ENCODE results near the gene SKA2. TPM values are rescaled to one million over a fixed set of nuclear protein-coding genes. Genes with fewer than 3 reads are reported as not detected.
A peak's percentile ranks its signal among the peaks of the same experiment; 100 is the strongest.

SKA2 gene
- total and polyA plus RNA-seq, 9 of the 15 experiments (the other 6 are each of a cell fraction or from before 2014, with no cell fraction given) = 58.1 to 183 (median 133) TPM

- POLR2A ChIA-PET = interaction anchor here (1.3 kb wide), 1 partner anchor 25 kb away, joined by 5 read pairs; no protein-coding TSS in a partner anchor
- FAIRE-seq = no peak
- BruUV-seq (replicated peaks) = no TSS peak
- Histone ChIP-seq H3K27me3 (ENCODE audit: control insufficient read depth in 2 of 2, insufficient read depth in 2 of 2, low read length in 2 of 2) (no peaks in the 10 kb centered on the region), H3K9me3 (replicated peaks; ENCODE audit: control insufficient read depth, insufficient read depth, low read depth, low read length) (no peaks in the 10 kb centered on the region), H3K36me3 (ENCODE audit: control insufficient read depth, insufficient read depth, low read length) (peaks cover 40% of the 10 kb centered on the region), H3K9ac (ENCODE audit: insufficient read depth in 1 of 2, low read depth in 2 of 2, low read length in 2 of 2) (no peak overlapping the region), H3K4me1 (replicated peaks in 1 of 2; ENCODE audit: control insufficient read depth in 2 of 2, insufficient read depth in 2 of 2, low read length in 2 of 2) (peaks cover 3 to 8% of the 10 kb centered on the region in 2 experiments; a peak in 3 of 5 replicates), H3K79me2 (ENCODE audit: control insufficient read depth, insufficient read depth, low read length) (peaks cover 6% of the 10 kb centered on the region; the same call in 1 of the 3 replicates), H2AFZ (ENCODE audit: low read depth, low read length) (no peak overlapping the region), H3K27ac (ENCODE audit: extremely low read depth, low read depth, low read length) (no peak overlapping the region), H3K9me1 (ENCODE audit: control insufficient read depth, insufficient read depth, low read length) (no peaks in the 10 kb centered on the region), H3K4me2 (ENCODE audit: insufficient read depth, low read length) (no peak overlapping the region), H4K20me1 (replicated peaks; ENCODE audit: control insufficient read depth, insufficient read depth, low read length) (no peaks in the 10 kb centered on the region), H3K4me3 (no peak overlapping the region)
- WGBS (ENCODE audit: insufficient coverage, low coverage, missing lambda C conversion rate) = 79% methylated on average over 3 of the region's 3 CpGs
- ATAC-seq = no peak
- DNase-seq (ENCODE audit: extremely low read depth in 1 of 4, low spot score in 3 of 4) = no peak
- in situ Hi-C loops (cut with MboI) (no loop called here), intact Hi-C loops (cut with micrococcal nuclease) (no loop called here)
- TF ChIP-seq, protein P1, sequence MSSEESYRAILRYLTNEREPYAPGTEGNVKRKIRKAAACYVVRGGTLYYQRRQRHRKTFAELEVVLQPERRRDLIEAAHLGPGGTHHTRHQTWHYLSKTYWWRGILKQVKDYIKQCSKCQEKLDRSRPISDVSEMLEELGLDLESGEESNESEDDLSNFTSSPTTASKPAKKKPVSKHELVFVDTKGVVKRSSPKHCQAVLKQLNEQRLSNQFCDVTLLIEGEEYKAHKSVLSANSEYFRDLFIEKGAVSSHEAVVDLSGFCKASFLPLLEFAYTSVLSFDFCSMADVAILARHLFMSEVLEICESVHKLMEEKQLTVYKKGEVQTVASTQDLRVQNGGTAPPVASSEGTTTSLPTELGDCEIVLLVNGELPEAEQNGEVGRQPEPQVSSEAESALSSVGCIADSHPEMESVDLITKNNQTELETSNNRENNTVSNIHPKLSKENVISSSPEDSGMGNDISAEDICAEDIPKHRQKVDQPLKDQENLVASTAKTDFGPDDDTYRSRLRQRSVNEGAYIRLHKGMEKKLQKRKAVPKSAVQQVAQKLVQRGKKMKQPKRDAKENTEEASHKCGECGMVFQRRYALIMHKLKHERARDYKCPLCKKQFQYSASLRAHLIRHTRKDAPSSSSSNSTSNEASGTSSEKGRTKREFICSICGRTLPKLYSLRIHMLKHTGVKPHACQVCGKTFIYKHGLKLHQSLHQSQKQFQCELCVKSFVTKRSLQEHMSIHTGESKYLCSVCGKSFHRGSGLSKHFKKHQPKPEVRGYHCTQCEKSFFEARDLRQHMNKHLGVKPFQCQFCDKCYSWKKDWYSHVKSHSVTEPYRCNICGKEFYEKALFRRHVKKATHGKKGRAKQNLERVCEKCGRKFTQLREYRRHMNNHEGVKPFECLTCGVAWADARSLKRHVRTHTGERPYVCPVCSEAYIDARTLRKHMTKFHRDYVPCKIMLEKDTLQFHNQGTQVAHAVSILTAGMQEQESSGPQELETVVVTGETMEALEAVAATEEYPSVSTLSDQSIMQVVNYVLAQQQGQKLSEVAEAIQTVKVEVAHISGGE (CRISPR knock-in tag; IDR thresholded peaks at IDR 0.05) = peak in 1 of 3 experiments; percentile 57; a peak in 2 of 6 replicates
- TF ChIP-seq ILF3 (IDR thresholded peaks at IDR 0.05; ENCODE audit: borderline replicate concordance) = no peak
- CTCF ChIA-PET (ENCODE audit: low intra/inter-chr PET ratio) = interaction anchor here (0.6 kb wide), 1 partner anchor 520 kb away, joined by 5 read pairs; no protein-coding TSS in a partner anchor
These were observed 43.4 kb downstream of the SKA2 start for GRCh38 chr17:59111539-59111938.

All from K562 (cell line).